ENCODE results near the gene RAMP2. TPM values are rescaled to one million over a fixed set of nuclear protein-coding genes. Genes with fewer than 3 reads are reported as not detected.

RAMP2 gene
- total and polyA plus RNA-seq, 2 of the 13 experiments (the other 11 are each of a cell fraction or from before 2014, with no cell fraction given), result 1.4 to 5.2 TPM

GRCh38 chr17:42780851-42781638, 20.0 kb downstream of the RAMP2 start (continued):
- TF ChIP-seq, protein P1, sequence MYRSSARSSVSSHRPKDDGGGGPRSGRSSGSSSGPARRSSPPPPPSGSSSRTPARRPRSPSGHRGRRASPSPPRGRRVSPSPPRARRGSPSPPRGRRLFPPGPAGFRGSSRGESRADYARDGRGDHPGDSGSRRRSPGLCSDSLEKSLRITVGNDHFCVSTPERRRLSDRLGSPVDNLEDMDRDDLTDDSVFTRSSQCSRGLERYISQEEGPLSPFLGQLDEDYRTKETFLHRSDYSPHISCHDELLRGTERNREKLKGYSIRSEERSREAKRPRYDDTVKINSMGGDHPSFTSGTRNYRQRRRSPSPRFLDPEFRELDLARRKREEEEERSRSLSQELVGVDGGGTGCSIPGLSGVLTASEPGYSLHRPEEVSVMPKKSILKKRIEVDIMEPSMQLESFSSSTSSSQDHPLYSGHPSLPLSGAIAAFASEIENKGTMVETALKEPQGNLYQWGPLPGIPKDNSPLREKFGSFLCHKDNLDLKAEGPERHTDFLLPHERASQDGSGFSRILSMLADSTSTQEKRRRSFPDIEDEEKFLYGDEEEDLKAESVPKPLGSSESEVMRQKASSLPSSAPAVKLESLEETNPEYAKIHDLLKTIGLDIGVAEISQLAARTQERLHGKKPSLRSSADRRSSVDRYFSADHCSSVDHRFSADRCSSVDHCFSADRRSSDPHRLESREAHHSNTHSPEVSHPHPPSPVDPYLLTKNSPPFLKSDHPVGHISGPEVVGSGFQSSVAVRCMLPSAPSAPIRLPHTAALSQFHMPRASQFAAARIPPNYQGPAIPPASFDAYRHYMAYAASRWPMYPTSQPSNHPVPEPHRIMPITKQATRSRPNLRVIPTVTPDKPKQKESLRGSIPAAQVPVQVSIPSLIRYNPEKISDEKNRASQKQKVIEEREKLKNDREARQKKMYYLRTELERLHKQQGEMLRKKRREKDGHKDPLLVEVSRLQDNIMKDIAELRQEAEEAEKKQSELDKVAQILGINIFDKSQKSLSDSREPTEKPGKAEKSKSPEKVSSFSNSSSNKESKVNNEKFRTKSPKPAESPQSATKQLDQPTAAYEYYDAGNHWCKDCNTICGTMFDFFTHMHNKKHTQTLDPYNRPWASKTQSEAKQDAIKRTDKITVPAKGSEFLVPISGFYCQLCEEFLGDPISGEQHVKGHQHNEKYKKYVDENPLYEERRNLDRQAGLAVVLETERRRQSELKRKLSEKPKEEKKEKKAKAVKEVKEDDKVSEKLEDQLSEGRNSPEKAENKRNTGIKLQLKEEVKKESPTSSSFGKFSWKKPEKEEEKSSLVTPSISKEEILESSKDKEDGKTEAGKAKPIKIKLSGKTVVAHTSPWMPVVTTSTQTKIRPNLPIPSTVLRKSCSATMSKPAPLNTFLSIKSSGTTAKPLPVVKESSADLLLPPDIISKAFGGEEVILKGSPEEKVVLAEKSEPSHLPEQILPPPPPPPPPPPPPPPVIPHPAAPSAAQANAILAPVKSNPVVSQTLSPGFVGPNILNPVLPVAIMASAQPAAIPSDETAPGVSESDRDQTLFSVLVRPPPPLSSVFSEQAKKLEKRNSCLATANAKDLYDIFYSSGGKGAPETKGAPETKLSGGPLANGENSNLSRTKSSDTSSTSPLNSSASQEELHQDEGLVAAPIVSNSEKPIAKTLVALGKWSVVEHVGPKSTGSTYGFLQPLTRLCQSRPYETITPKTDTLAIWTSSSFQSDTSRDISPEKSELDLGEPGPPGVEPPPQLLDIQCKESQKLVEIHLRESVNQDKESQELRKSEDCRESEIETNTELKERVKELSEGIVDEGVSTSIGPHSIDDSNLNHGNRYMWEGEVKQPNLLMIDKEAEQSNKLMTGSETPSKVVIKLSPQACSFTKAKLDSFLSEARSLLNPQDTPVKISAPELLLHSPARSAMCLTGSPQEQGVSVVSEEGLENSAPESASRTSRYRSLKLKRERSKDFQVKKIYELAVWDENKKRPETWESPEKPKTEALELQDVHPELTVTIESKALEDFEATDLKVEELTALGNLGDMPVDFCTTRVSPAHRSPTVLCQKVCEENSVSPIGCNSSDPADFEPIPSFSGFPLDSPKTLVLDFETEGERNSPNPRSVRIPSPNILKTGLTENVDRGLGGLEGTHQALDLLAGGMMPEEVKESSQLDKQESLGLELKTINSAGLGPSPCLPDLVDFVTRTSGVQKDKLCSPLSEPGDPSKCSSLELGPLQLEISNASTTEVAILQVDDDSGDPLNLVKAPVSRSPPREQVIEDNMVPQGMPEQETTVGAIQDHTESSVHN (CRISPR knock-in tag; IDR thresholded peaks at IDR 0.05), result no peak
- TF ChIP-seq, protein P2, sequence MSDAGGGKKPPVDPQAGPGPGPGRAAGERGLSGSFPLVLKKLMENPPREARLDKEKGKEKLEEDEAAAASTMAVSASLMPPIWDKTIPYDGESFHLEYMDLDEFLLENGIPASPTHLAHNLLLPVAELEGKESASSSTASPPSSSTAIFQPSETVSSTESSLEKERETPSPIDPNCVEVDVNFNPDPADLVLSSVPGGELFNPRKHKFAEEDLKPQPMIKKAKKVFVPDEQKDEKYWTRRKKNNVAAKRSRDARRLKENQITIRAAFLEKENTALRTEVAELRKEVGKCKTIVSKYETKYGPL (CRISPR knock-in tag; IDR thresholded peaks at IDR 0.05), result no peak; the same call in 1 of the 2 replicates
- peak; percentile 55; the same call in 1 of the 2 replicates for TF ChIP-seq SSRP1 (CRISPR knock-in tag; IDR thresholded peaks at IDR 0.05)
- no peak for TF ChIP-seq NFIB (CRISPR knock-in tag; IDR thresholded peaks at IDR 0.05; ENCODE audit: borderline replicate concordance)
- TF ChIP-seq ZNF570 (CRISPR knock-in tag; IDR thresholded peaks at IDR 0.05; ENCODE audit: borderline replicate concordance), result no peak
- TF ChIP-seq CBX2 (IDR thresholded peaks at IDR 0.05; ENCODE audit: low read depth, low read length), result no peak
- no peak for TF ChIP-seq CBX2 (CRISPR knock-in tag; IDR thresholded peaks at IDR 0.05; ENCODE audit: low read depth)
- TF ChIP-seq HBP1 (CRISPR knock-in tag; IDR thresholded peaks at IDR 0.05; ENCODE audit: low read depth), result 0 out of 2 replicates have a peak, but pooled peaks have one; percentile 26
- TF ChIP-seq, protein P3, sequence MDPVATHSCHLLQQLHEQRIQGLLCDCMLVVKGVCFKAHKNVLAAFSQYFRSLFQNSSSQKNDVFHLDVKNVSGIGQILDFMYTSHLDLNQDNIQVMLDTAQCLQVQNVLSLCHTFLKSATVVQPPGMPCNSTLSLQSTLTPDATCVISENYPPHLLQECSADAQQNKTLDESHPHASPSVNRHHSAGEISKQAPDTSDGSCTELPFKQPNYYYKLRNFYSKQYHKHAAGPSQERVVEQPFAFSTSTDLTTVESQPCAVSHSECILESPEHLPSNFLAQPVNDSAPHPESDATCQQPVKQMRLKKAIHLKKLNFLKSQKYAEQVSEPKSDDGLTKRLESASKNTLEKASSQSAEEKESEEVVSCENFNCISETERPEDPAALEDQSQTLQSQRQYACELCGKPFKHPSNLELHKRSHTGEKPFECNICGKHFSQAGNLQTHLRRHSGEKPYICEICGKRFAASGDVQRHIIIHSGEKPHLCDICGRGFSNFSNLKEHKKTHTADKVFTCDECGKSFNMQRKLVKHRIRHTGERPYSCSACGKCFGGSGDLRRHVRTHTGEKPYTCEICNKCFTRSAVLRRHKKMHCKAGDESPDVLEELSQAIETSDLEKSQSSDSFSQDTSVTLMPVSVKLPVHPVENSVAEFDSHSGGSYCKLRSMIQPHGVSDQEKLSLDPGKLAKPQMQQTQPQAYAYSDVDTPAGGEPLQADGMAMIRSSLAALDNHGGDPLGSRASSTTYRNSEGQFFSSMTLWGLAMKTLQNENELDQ (CRISPR knock-in tag; IDR thresholded peaks at IDR 0.05; ENCODE audit: borderline replicate concordance), result no peak
- TF ChIP-seq, protein P4, sequence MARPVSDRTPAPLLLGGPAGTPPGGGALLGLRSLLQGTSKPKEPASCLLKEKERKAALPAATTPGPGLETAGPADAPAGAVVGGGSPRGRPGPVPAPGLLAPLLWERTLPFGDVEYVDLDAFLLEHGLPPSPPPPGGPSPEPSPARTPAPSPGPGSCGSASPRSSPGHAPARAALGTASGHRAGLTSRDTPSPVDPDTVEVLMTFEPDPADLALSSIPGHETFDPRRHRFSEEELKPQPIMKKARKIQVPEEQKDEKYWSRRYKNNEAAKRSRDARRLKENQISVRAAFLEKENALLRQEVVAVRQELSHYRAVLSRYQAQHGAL (CRISPR knock-in tag; IDR thresholded peaks at IDR 0.05; ENCODE audit: not compliant biosample characterization), result no peak
- no peak for TF ChIP-seq FOXC1 (CRISPR knock-in tag; IDR thresholded peaks at IDR 0.05; ENCODE audit: borderline replicate concordance)
- TF ChIP-seq CHD2 (IDR thresholded peaks at IDR 0.05; ENCODE audit: low read depth, low read length), result no peak
- TF ChIP-seq POLR2AphosphoS2 (IDR thresholded peaks at IDR 0.05; ENCODE audit: low read depth, low read length), result no peak
- no peak for TF ChIP-seq STAT5B (CRISPR knock-in tag; IDR thresholded peaks at IDR 0.05)
- TF ChIP-seq IRX3 (CRISPR knock-in tag; IDR thresholded peaks at IDR 0.05; ENCODE audit: borderline replicate concordance, low read depth), result no peak; the same call in 1 of the 2 replicates
